ENCODE data around the gene BLOC1S5.
A peak's percentile ranks its signal among the peaks of the same experiment; 100 is the strongest.

The BLOC1S5 gene

DNA sequence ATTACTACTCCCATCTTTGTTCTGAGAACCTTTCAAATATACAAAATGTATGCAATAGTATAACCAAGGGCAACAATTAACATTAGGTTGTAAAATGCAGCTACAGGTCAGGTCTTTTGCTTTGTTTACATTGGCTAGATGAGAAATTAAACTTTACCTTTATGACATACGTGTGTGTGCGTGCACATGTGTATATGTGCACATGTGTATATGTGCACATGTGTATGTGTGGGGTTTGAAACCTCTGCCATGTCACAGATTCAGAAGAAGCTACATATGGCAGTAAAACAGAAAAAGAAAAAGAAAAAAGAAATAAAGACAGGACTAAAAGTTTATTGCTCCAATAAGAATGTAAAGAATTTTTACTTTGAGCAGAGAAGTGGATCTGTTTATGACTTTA, 40.6 kb downstream of the BLOC1S5 start:
- no peaks in the 10 kb centered on the region for H3K79me2 ChIP-seq (ENCODE audit: low read length)
- H3K9ac ChIP-seq (ENCODE audit: low read length): no peak overlapping the region
- H3K27me3 ChIP-seq (replicated peaks; ENCODE audit: insufficient read depth, low read length): no peaks in the 10 kb centered on the region
- no peak overlapping the region for H3K27ac ChIP-seq (ENCODE audit: low read length)
- no peaks in the 10 kb centered on the region for H4K20me1 ChIP-seq (ENCODE audit: insufficient read depth, low read length)
- no peak for DNase-seq
- H3K4me3 ChIP-seq (ENCODE audit: low read length): no peak overlapping the region
- H3K36me3 ChIP-seq (replicated peaks; ENCODE audit: insufficient read depth, low read length): no peaks in the 10 kb centered on the region
- TF ChIP-seq, protein P1, sequence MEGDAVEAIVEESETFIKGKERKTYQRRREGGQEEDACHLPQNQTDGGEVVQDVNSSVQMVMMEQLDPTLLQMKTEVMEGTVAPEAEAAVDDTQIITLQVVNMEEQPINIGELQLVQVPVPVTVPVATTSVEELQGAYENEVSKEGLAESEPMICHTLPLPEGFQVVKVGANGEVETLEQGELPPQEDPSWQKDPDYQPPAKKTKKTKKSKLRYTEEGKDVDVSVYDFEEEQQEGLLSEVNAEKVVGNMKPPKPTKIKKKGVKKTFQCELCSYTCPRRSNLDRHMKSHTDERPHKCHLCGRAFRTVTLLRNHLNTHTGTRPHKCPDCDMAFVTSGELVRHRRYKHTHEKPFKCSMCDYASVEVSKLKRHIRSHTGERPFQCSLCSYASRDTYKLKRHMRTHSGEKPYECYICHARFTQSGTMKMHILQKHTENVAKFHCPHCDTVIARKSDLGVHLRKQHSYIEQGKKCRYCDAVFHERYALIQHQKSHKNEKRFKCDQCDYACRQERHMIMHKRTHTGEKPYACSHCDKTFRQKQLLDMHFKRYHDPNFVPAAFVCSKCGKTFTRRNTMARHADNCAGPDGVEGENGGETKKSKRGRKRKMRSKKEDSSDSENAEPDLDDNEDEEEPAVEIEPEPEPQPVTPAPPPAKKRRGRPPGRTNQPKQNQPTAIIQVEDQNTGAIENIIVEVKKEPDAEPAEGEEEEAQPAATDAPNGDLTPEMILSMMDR (IDR thresholded peaks at IDR 0.05; ENCODE audit: low read length): no peak
- TF ChIP-seq EZH2phosphoT487 (IDR thresholded peaks at IDR 0.05; ENCODE audit: low read length) (no peak), EZH2 (optimal IDR thresholded peaks at IDR 0.05; ENCODE audit: low read depth, low read length) (no peak)
- no peaks in the 10 kb centered on the region for H3K9me3 ChIP-seq (replicated peaks; ENCODE audit: insufficient read depth, low read length)
- H2AFZ ChIP-seq (ENCODE audit: low read length): no peak overlapping the region
- no peak overlapping the region for H3K4me2 ChIP-seq (ENCODE audit: low read depth, low read length)
- no peaks in the 10 kb centered on the region for H3K9me2 ChIP-seq (replicated peaks; ENCODE audit: insufficient read depth, low read length)
- no peaks in the 10 kb centered on the region for H3F3A ChIP-seq (ENCODE audit: insufficient read depth, low read length)
- H3K4me1 ChIP-seq (ENCODE audit: low read length): no peaks in the 10 kb centered on the region

- H4K20me1 ChIP-seq (ENCODE audit: insufficient read depth, low read length): no peaks in the 10 kb centered on the region
- peaks cover 5% of the 10 kb centered on the region; the same call in 1 of the 2 replicates for H3F3A ChIP-seq (ENCODE audit: insufficient read depth, low read length)
- no peak overlapping the region for H2AFZ ChIP-seq (ENCODE audit: low read length)
- H3K4me2 ChIP-seq (ENCODE audit: low read depth, low read length): no peak overlapping the region
- H3K9me3 ChIP-seq (replicated peaks; ENCODE audit: insufficient read depth, low read length): no peaks in the 10 kb centered on the region
- no peaks in the 10 kb centered on the region for H3K9me2 ChIP-seq (replicated peaks; ENCODE audit: insufficient read depth, low read length)
- H3K4me1 ChIP-seq (ENCODE audit: low read length): no peaks in the 10 kb centered on the region
- H3K36me3 ChIP-seq (replicated peaks; ENCODE audit: insufficient read depth, low read length): no peaks in the 10 kb centered on the region
- DNase-seq: no peak
- no peaks in the 10 kb centered on the region for H3K27me3 ChIP-seq (replicated peaks; ENCODE audit: insufficient read depth, low read length)
- no peaks in the 10 kb centered on the region for H3K79me2 ChIP-seq (ENCODE audit: low read length)
- no peak overlapping the region for H3K27ac ChIP-seq (ENCODE audit: low read length)
- no peak for TF ChIP-seq EZH2 (optimal IDR thresholded peaks at IDR 0.05; ENCODE audit: low read depth, low read length)
- TF ChIP-seq, protein P1 (IDR thresholded peaks at IDR 0.05; ENCODE audit: low read length): no peak
- no peak for TF ChIP-seq EZH2phosphoT487 (IDR thresholded peaks at IDR 0.05; ENCODE audit: low read length)
- H3K9ac ChIP-seq (ENCODE audit: low read length): no peak overlapping the region
- H3K4me3 ChIP-seq (ENCODE audit: low read length): no peak overlapping the region
Measured at GRCh38 chr6:8020083-8020482, 44.1 kb downstream of the BLOC1S5 start.

DNA sequence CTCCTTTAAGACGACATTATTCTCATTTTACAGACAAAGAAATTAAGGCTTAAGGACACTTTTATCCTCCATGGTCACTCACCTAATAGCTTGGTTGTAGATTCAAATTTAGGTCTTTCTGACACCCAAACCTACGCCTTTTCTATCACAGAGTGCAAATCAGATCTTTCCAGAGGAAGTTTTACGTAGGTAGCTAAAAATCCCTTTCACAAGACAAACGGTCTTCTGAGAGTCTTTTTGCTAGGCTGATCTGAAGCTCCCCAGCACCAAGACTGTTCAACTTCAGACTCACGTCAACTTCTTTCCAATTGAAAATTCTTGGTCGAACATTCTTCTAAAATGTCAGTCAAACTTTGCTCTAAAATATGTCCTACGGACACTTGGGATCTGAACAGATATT, 46.5 kb downstream of the BLOC1S5 start:
- Histone ChIP-seq H3K4me2 (ENCODE audit: low read depth, low read length) (peak overlapping the region; percentile 51), H3K27ac (ENCODE audit: low read length) (peak overlapping the region; percentile 32; the same call in 1 of the 2 replicates), H3K27me3 (replicated peaks; ENCODE audit: insufficient read depth, low read length) (no peaks in the 10 kb centered on the region), H3F3A (ENCODE audit: insufficient read depth, low read length) (peaks cover 5% of the 10 kb centered on the region; the same call in 1 of the 2 replicates), H3K9me3 (replicated peaks; ENCODE audit: insufficient read depth, low read length) (no peaks in the 10 kb centered on the region), H3K4me3 (ENCODE audit: low read length) (peak overlapping the region; percentile 54), H3K36me3 (replicated peaks; ENCODE audit: insufficient read depth, low read length) (no peaks in the 10 kb centered on the region), H4K20me1 (ENCODE audit: insufficient read depth, low read length) (no peaks in the 10 kb centered on the region), H3K79me2 (ENCODE audit: low read length) (no peaks in the 10 kb centered on the region), H3K4me1 (ENCODE audit: low read length) (no peaks in the 10 kb centered on the region), H2AFZ (ENCODE audit: low read length) (peak overlapping the region; percentile 58), H3K9me2 (replicated peaks; ENCODE audit: insufficient read depth, low read length) (no peaks in the 10 kb centered on the region), H3K9ac (ENCODE audit: low read length) (peak overlapping the region; percentile 40; the same call in 1 of the 2 replicates)
- no peak for TF ChIP-seq EZH2phosphoT487 (IDR thresholded peaks at IDR 0.05; ENCODE audit: low read length)
- no peak for TF ChIP-seq EZH2 (optimal IDR thresholded peaks at IDR 0.05; ENCODE audit: low read depth, low read length)
- no peak for DNase-seq

- Histone ChIP-seq H3K4me1 (ENCODE audit: low read length) (no peaks in the 10 kb centered on the region), H3K9ac (ENCODE audit: low read length) (peak overlapping the region; percentile 40; the same call in 1 of the 2 replicates), H3F3A (ENCODE audit: insufficient read depth, low read length) (peaks cover 5% of the 10 kb centered on the region; the same call in 1 of the 2 replicates), H3K4me3 (ENCODE audit: low read length) (peak overlapping the region; percentile 54), H3K36me3 (replicated peaks; ENCODE audit: insufficient read depth, low read length) (no peaks in the 10 kb centered on the region), H3K79me2 (ENCODE audit: low read length) (no peaks in the 10 kb centered on the region), H2AFZ (ENCODE audit: low read length) (peak overlapping the region; percentile 58), H3K9me3 (replicated peaks; ENCODE audit: insufficient read depth, low read length) (no peaks in the 10 kb centered on the region), H3K27me3 (replicated peaks; ENCODE audit: insufficient read depth, low read length) (no peaks in the 10 kb centered on the region), H3K27ac (ENCODE audit: low read length) (peak overlapping the region; percentile 32; the same call in 1 of the 2 replicates), H4K20me1 (ENCODE audit: insufficient read depth, low read length) (no peaks in the 10 kb centered on the region), H3K4me2 (ENCODE audit: low read depth, low read length) (peak overlapping the region; percentile 51), H3K9me2 (replicated peaks; ENCODE audit: insufficient read depth, low read length) (no peaks in the 10 kb centered on the region)
- TF ChIP-seq EZH2phosphoT487 (IDR thresholded peaks at IDR 0.05; ENCODE audit: low read length): no peak
- peak; percentile 43 for DNase-seq
Measured at GRCh38 chr6:8017276-8017701, 46.9 kb downstream of the BLOC1S5 start.
